Liver (tissue), 9 donors: ENCODE results near the gene SLC2A6. TPM values are rescaled to one million over a fixed set of nuclear protein-coding genes. Genes with fewer than 3 reads are reported as not detected.

Source experiments
- DNase-seq: peaks from one replicate; pipeline ENCODE4 v3.0.0-alpha.2; 2017; ENCODE audit warnings: low spot score
- H3K27ac ChIP-seq, 2 donors: one replicate each; pipeline ENCODE4 v1.7.0; 2013; ENCODE audit warnings: inconsistent platforms in 2 of 2, low read length in 2 of 2, control low read depth in 1 of 2, low read depth in 1 of 2, mild to moderate bottlenecking in 1 of 2
- H3K27me3 ChIP-seq, 4 donors: one replicate each; pipeline versions ENCODE4 v1.6.1 to v1.7.0; 2013; ENCODE audit warnings: low read length in 3 of 4, inconsistent platforms in 1 of 4, mild to moderate bottlenecking in 1 of 4, moderate library complexity in 1 of 4; ENCODE audit not compliant: control insufficient read depth in 4 of 4, insufficient read depth in 4 of 4
- H3K36me3 ChIP-seq, 4 donors: one replicate each; pipeline versions ENCODE4 v1.6.1 to v1.7.0; 2013; ENCODE audit warnings: low read length in 3 of 4, mild to moderate bottlenecking in 3 of 4, low read depth in 1 of 4, moderate library complexity in 1 of 4; ENCODE audit not compliant: control insufficient read depth in 4 of 4, insufficient read depth in 3 of 4
- H3K4me1 ChIP-seq, 4 donors: one replicate each; pipeline versions ENCODE4 v1.6.1 to v1.7.0; 2013; ENCODE audit warnings: low read length in 3 of 4, mild to moderate bottlenecking in 3 of 4, moderate library complexity in 1 of 4; ENCODE audit not compliant: control insufficient read depth in 4 of 4, insufficient read depth in 4 of 4
- H3K4me3 ChIP-seq, 3 donors: one replicate each; pipeline versions ENCODE4 v1.6.1 to v1.7.0; 2013; ENCODE audit warnings: low read length in 3 of 3, control low read depth in 1 of 3, low read depth in 1 of 3, mild to moderate bottlenecking in 1 of 3
- H3K9ac ChIP-seq, 2 donors: one replicate each; pipeline ENCODE4 v1.7.0; 2013; ENCODE audit warnings: low read length in 2 of 2, mild to moderate bottlenecking in 2 of 2, moderate library complexity in 2 of 2, control low read depth in 1 of 2, low read depth in 1 of 2
- H3K9me3 ChIP-seq, 4 donors: one replicate each; pipeline versions ENCODE4 v1.6.1 to v1.7.0; 2013; ENCODE audit warnings: low read length in 3 of 4; ENCODE audit not compliant: control insufficient read depth in 4 of 4
- CTCF ChIP-seq: fragments of 150-350 bp; IDR thresholded peaks from 2 replicates; pipeline ENCODE4 v1.5.1; 2017; ENCODE audit warnings: improper control_type of control experiment, low read depth, low read length; ENCODE audit not compliant: missing input control
- EGR1 ChIP-seq, 2 donors: IDR thresholded peaks; 2 replicates each; pipeline ENCODE4 v1.6.1; 2016 to 2018; ENCODE audit warnings: antibody characterized with exemption in 2 of 2, low read depth in 2 of 2
- HNF4A ChIP-seq, 2 donors: conservative IDR thresholded peaks; 2 replicates each; pipeline ENCODE4 v1.6.1; 2016; ENCODE audit warnings: antibody characterized with exemption in 2 of 2, mild to moderate bottlenecking in 2 of 2
- JUND ChIP-seq, 2 donors: IDR thresholded peaks; 2 replicates each; pipeline ENCODE4 v1.6.1; 2016; ENCODE audit warnings: antibody characterized with exemption in 2 of 2
- NR2F2 ChIP-seq: IDR thresholded peaks from 2 replicates; pipeline ENCODE4 v1.6.1; 2016; ENCODE audit warnings: antibody characterized with exemption
- RAD21 ChIP-seq, 2 donors: IDR thresholded peaks; 2 replicates each; pipeline ENCODE4 v1.6.1; 2016; ENCODE audit warnings: antibody characterized with exemption in 2 of 2, mild to moderate bottlenecking in 2 of 2
- REST ChIP-seq: IDR thresholded peaks from 2 replicates; pipeline ENCODE4 v1.6.1; 2016; ENCODE audit warnings: antibody characterized with exemption, mild to moderate bottlenecking
- RXRA ChIP-seq, 2 donors: IDR thresholded peaks; 2 replicates each; pipeline ENCODE4 v1.6.1; 2017 to 2018; ENCODE audit warnings: antibody characterized with exemption in 2 of 2, mild to moderate bottlenecking in 1 of 2
- SP1 ChIP-seq: IDR thresholded peaks from 2 replicates; pipeline ENCODE4 v1.6.1; 2018; ENCODE audit warnings: antibody characterized with exemption, mild to moderate bottlenecking
- TAF1 ChIP-seq: conservative IDR thresholded peaks from 2 replicates; pipeline ENCODE4 v1.6.1; 2016; ENCODE audit warnings: antibody characterized with exemption, mild to moderate bottlenecking
- YY1 ChIP-seq: IDR thresholded peaks from 2 replicates; pipeline ENCODE4 v1.6.1; 2016; ENCODE audit warnings: antibody characterized with exemption, mild to moderate bottlenecking
- ZBTB33 ChIP-seq: IDR thresholded peaks from 2 replicates; pipeline ENCODE4 v1.6.1; 2016; ENCODE audit warnings: antibody characterized with exemption
- WGBS: extraction: QIAGEN DNeasy Blood & Tissue Kit; methylation state at CpG from one replicate; pipeline ENCODE4 v1.1.7; 2013; 5-methylcytosine and 5-hydroxymethylcytosine counted together
- polyA plus RNA-seq, 2 donors: library from polyadenylated mRNA; stranded (reverse) in 1 of 2; unstranded in 1 of 2; fragments of 200-250 nt in 1 of 2; fragments of >200 nt in 1 of 2; fragmentation: Nextera tagmentation in 1 of 2; extraction: Ambion mirVana in 1 of 2; gene quantifications; one replicate each; pipeline versions ENCODE4 v1.2.1 to v1.2.3, GENCODE V29; 2013 to 2015
- total RNA-seq, 2 donors: library from RNA; depleted of rRNA; stranded (reverse); fragments of >200 nt; gene quantifications; one replicate each; pipeline ENCODE4 v1.2.3, GENCODE V29; 2014
- donor health status: healthy.
- donor health status: healthy.
- donor health status: healthy.
- donor health status: healthy.
- donor health status: healthy.

Gene SLC2A6
- total and polyA plus RNA-seq, 4 donors = 1.7 to 3.9 (median 2.3) TPM

GRCh38 chr9:133477461-133477860, 1.4 kb downstream of the SLC2A6 start (continued):
- no peak for TF ChIP-seq CTCF
- no peak for TF ChIP-seq RAD21 (IDR thresholded peaks at IDR 0.05)
- no peak for TF ChIP-seq HNF4A (conservative IDR thresholded peaks at IDR 0.05)
- TF ChIP-seq ZBTB33 = no peak
- TF ChIP-seq NR2F2 = no peak
- no peak for TF ChIP-seq TAF1
- TF ChIP-seq EGR1 (IDR thresholded peaks at IDR 0.05; ENCODE audit: low read depth in 2 of 2) = no peak

GRCh38 chr9:133476941-133477340, 2.0 kb downstream of the SLC2A6 start:
- Histone ChIP-seq H3K36me3 (no peaks in the 10 kb centered on the region), H3K27ac (no peak overlapping the region), H3K4me1 (peaks cover 0 to 15% (median 7%) of the 10 kb centered on the region in 4 donors), H3K4me3 (no peak overlapping the region), H3K9me3 (no peaks in the 10 kb centered on the region), H3K27me3 (no peaks in the 10 kb centered on the region), H3K9ac (no peak overlapping the region)
- TF ChIP-seq CTCF (no peak), RXRA (IDR thresholded peaks at IDR 0.05) (peak in 1 of 2 donors; percentile 21)
- WGBS = 87% methylated on average over 21 of the region's 21 CpGs
- DNase-seq = no peak

GRCh38 chr9:133476036-133476931, 2.6 kb downstream of the SLC2A6 start:
- TF ChIP-seq YY1 (no peak), ZBTB33 (no peak), RAD21 (IDR thresholded peaks at IDR 0.05) (no peak), JUND (IDR thresholded peaks at IDR 0.05) (no peak), SP1 (no peak), REST (no peak)
- no peak overlapping the region for H3K4me3 ChIP-seq
- no peaks in the 10 kb centered on the region for H3K36me3 ChIP-seq
- H3K27ac ChIP-seq = no peak overlapping the region
- 81% methylated on average over 27 of the region's 27 CpGs for WGBS
- no peaks in the 10 kb centered on the region for H3K9me3 ChIP-seq
- no peak overlapping the region for H3K9ac ChIP-seq
- no peaks in the 10 kb centered on the region for H3K27me3 ChIP-seq
- DNase-seq = no peak
- H3K4me1 ChIP-seq = peaks cover 0 to 20% (median 9%) of the 10 kb centered on the region in 4 donors
